VCaP (cell line): Measurements from ENCODE around the gene CCDC57.
A peak's percentile ranks its signal among the peaks of the same experiment; 100 is the strongest.

ENCODE experiments used
- H3K27ac ChIP-seq: fragments of 450-650 bp; 2 replicates; pipeline ENCODE4 v1.5.1; 2017
- TF ChIP-seq, protein P1 (sequence below): fragments of 450-650 bp; conservative IDR thresholded peaks from 2 replicates; pipeline ENCODE4 v1.5.1; 2017; ENCODE audit warnings: mild to moderate bottlenecking, moderate library complexity

CCDC57 gene

DNA sequence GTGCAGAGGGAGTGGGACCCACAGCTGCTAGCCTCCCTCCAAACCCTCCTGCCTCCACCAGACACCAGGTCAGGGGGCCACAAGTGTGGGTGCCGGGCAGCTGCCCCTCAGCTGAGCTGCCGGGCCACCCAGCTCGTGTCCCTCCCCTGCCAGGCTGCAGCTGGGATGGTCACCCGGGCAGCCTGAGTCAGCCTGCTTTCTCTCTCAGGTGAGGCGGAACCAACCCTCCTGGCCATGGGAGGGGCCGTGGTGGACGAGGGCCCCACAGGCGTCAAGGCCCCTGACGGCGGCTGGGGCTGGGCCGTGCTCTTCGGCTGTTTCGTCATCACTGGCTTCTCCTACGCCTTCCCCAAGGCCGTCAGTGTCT lies 23.1 kb upstream of the CCDC57 start:
- peak overlapping the region; percentile 26; the same call in 1 of the 2 replicates for H3K27ac ChIP-seq
- TF ChIP-seq, protein P1, sequence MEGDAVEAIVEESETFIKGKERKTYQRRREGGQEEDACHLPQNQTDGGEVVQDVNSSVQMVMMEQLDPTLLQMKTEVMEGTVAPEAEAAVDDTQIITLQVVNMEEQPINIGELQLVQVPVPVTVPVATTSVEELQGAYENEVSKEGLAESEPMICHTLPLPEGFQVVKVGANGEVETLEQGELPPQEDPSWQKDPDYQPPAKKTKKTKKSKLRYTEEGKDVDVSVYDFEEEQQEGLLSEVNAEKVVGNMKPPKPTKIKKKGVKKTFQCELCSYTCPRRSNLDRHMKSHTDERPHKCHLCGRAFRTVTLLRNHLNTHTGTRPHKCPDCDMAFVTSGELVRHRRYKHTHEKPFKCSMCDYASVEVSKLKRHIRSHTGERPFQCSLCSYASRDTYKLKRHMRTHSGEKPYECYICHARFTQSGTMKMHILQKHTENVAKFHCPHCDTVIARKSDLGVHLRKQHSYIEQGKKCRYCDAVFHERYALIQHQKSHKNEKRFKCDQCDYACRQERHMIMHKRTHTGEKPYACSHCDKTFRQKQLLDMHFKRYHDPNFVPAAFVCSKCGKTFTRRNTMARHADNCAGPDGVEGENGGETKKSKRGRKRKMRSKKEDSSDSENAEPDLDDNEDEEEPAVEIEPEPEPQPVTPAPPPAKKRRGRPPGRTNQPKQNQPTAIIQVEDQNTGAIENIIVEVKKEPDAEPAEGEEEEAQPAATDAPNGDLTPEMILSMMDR = no peak

- no peak overlapping the region for H3K27ac ChIP-seq
- TF ChIP-seq, protein P1 = no peak
Measured at GRCh38 chr17:82235056-82235774, 22.6 kb upstream of the CCDC57 start.

DNA sequence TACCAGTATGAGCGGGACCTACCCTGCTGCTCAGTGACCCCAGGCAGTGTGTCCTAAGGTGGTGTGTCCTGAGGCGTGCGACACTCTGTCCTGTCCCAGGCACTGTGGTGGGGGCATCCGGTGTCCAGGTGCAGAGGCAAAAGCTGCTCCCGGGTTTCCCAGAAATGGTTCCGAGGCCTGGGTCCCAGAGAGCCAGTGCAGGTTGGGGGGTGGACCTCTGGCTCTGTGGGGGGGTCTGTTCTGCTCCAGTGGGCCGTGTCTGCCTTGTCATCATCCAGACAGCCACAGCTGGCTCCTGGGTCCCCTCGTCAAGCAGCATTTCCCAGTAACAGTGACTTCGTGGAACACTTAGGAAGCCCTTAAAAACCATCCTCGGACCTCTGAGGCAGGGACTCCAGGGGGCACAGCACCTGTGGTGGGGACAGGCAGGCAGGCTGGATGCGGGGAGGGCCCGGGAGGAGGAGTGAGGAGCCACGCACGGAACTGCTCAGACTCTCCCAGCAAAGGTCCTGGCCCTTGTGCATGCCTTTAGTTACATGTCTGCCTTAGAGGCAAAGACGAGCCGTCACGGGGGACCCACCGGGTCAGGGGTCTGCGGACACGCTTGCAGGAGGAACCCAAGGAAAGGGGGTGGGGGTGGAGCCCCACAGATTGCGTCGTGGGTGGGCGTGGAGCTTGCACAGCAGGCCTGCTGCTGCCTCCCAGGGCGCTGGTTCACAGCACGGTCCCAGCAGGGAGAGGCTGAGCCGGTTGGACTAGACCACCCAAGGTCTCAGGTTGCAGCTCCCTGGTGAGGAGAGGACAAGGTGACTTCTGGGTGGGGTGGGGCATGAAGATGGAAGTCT lies 21.8 kb upstream of the CCDC57 start:
- TF ChIP-seq, protein P1 = no peak
- H3K27ac ChIP-seq = peak overlapping the region; percentile 15; the same call in 1 of the 2 replicates

DNA sequence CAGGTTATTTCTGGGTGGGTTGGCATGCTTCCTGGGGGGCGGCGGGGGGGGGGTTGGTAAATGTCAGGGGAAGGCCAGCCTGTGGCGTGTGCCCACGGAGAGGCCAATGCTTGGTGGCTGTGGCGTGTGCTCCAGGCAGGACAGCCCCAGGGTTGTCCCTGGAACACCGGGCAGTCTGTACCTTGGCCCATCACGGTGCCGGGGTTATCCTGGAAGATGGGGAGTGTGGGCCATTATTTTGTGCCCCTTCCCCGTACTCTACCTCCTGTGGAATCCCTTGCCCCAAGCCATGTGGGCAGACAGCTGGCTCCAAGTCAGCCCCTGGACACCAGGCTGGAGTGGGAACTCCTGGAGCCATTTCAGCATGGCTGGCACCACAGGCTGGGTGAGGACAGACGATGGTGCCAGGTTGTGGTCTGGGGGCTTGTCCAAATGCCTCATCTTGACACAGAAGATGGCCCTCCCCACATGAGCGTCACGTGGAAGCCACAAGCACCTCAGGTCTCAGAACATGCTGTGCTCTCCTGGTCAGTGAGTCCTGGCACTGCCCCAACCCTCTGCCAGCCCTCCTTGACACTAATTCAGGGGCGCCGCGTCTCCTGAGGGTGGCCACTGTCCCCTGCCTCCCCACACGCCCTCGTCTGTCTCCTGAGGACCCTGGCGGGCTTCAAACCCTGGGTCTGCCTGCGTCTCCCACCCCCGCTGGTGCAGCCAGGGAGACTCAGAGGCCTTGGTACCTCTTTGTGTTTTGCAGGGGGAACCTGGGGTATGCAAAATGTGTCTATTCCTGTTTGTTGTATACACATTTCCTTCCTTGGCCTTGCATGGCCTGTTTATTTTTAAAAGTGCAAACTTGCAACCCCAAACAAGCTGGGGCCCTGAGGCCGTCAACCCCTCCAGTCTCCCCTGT lies 20.5 kb upstream of the CCDC57 start:
- peak overlapping the region; percentile 92 for H3K27ac ChIP-seq
- TF ChIP-seq, protein P1 = no peak

DNA sequence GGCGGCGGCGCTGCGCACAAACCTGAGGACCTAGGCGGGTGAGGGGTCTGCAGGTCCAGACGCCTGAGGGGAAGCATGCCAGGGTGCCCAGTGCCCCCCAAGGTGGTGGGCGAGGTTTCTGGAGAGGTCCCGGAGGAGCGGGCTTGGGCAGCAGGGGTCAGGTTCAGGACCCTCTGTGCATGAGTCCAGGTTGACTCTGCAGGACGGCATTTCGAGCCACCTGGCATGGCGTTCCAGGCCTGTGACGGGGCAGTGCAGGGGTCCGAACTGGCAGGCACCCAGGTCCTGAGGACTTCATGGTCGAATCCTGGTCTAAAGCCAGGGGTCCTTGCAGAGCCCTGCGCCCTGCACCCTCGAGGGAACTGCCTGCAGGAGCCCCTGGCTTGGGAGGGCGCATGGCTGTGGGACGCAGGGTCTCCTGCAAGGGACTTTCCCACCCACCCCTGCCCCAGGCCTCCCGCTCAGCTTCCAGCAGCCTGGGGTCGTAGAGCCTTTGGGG lies 19.7 kb upstream of the CCDC57 start:
- H3K27ac ChIP-seq = peak overlapping the region; percentile 92
- TF ChIP-seq, protein P1 = no peak

GRCh38 chr17:82231562-82232321 lies 19.1 kb upstream of the CCDC57 start:
- TF ChIP-seq, protein P1 = no peak
- H3K27ac ChIP-seq = peak overlapping the region; percentile 92
